Body of pancreas (tissue), 4 donors: ENCODE measurements around the gene GRID2. TPM values are rescaled to one million over a fixed set of nuclear protein-coding genes. Genes with fewer than 3 reads are reported as not detected.
A peak's percentile ranks its signal among the peaks of the same experiment; 100 is the strongest.

ENCODE experiments used
- ATAC-seq: fragments of 150-250 bp; one replicate; pipeline ENCODE4 v1.9.1; 2016
- DNase-seq, 4 donors: peaks; one replicate each; pipeline ENCODE4 v3.0.0-alpha.2; 2019
- H3K27ac ChIP-seq, 4 donors: fragments of 200-600 bp; sonication (generic); 1 replicate in 3 of 4; 2 replicates in 1 of 4; pipeline versions ENCODE4 v1.5.1 to v1.6.1; 2016 to 2019; ENCODE audit warnings: mild to moderate bottlenecking in 1 of 4, mixed read lengths in 1 of 4, moderate library complexity in 1 of 4
- H3K27me3 ChIP-seq, 2 donors: fragments of 200-600 bp; sonication (generic); one replicate each; pipeline ENCODE4 v1.6.0; 2016; ENCODE audit warnings: mild to moderate bottlenecking in 1 of 2
- H3K36me3 ChIP-seq, 2 donors: fragments of 200-600 bp; sonication (generic); replicated peaks in 1 of 2; 2 replicates each; pipeline ENCODE4 v1.5.1; 2016; ENCODE audit warnings: low read depth in 2 of 2; ENCODE audit not compliant: insufficient read depth in 1 of 2
- H3K4me1 ChIP-seq: fragments of 200-600 bp; sonication (generic); one replicate; pipeline ENCODE4 v1.6.0; 2016
- H3K4me3 ChIP-seq, 2 donors: fragments of 200-600 bp; sonication (generic); 1 replicate in 1 of 2; 2 replicates in 1 of 2; pipeline ENCODE4 v1.5.1; 2016 to 2019
- H3K9me3 ChIP-seq, 3 donors: fragments of 200-600 bp; sonication (generic); 1 replicate in 2 of 3; 2 replicates in 1 of 3; pipeline ENCODE4 v1.5.1; 2016
- POLR2A ChIP-seq, 3 donors: fragments of 450-650 bp; IDR thresholded peaks; one replicate each; pipeline ENCODE4 v1.6.1; 2016; ENCODE audit warnings: antibody characterized with exemption in 3 of 3, mild to moderate bottlenecking in 2 of 3
- WGBS, 2 donors: methylation state at CpG; one replicate each; pipeline ENCODE4 v1.1.5; 2017; 5-methylcytosine and 5-hydroxymethylcytosine counted together
- intact Hi-C: fragments of 100-400 bp; cut with DNase I; formaldehyde crosslinking; loops from one replicate; pipeline ENCODE4 v1.15.1; 2023
- total RNA-seq, 2 donors: library from RNA; depleted of rRNA; stranded (reverse); fragments of >200 nt; gene quantifications; one replicate each; pipeline ENCODE4 v1.1.0, GENCODE V29; 2016
- TF ChIP-seq, protein P1 (sequence below), 7 experiments: fragments of 450-650 bp in 4 of 7; fragments of 200-600 bp in 3 of 7; sonication (generic) in 3 of 7; IDR thresholded peaks; one replicate each; pipeline ENCODE4 v1.5.1; 2016 to 2019; ENCODE audit warnings: antibody characterized with exemption in 7 of 7

Gene GRID2
- not detected for total RNA-seq

DNA sequence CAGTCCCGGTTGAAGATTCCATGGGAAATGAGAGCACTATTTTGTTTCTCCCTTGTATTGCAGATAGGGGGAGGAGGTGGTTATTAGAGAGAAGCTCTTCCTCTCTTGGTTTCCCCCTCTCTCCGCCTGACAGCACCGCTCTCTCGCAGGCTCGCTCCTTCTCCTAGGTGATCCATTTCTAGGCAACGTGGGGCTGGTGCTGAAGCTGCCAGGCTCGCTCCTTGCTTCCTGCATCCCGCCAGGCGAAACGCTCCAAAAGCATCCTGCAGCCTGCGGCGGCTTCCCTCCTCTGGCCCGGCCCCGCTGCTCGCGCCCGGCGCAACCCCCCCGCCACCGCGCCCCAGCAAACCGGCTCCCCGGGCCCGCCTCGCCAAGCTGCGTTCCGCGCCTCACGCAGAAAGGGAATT, at the start of gene GRID2:
Gene GRID2 (plus strand): TSS at position 346 of the 407 bp plus-strand sequence.
- 1 to 2% methylated on average over 23 to 29 of the region's 29 CpGs for WGBS, 2 donors
- Histone ChIP-seq H3K27me3 (peaks cover 2 to 8% of the 10 kb centered on the region in 2 donors), H3K9me3 (no peaks in the 10 kb centered on the region), H3K36me3 (no peaks in the 10 kb centered on the region), H3K27ac (no peak within 1 kb of the TSS), H3K4me3 (no peak within 1 kb of the TSS), H3K4me1 (peaks cover 28% of the 10 kb centered on the region)
- TF ChIP-seq, protein P1, sequence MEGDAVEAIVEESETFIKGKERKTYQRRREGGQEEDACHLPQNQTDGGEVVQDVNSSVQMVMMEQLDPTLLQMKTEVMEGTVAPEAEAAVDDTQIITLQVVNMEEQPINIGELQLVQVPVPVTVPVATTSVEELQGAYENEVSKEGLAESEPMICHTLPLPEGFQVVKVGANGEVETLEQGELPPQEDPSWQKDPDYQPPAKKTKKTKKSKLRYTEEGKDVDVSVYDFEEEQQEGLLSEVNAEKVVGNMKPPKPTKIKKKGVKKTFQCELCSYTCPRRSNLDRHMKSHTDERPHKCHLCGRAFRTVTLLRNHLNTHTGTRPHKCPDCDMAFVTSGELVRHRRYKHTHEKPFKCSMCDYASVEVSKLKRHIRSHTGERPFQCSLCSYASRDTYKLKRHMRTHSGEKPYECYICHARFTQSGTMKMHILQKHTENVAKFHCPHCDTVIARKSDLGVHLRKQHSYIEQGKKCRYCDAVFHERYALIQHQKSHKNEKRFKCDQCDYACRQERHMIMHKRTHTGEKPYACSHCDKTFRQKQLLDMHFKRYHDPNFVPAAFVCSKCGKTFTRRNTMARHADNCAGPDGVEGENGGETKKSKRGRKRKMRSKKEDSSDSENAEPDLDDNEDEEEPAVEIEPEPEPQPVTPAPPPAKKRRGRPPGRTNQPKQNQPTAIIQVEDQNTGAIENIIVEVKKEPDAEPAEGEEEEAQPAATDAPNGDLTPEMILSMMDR (IDR thresholded peaks at IDR 0.05), result no peak
- TF ChIP-seq POLR2A (IDR thresholded peaks at IDR 0.05), result no peak
- intact Hi-C loops, result no loop called here
- peak in 1 of 4 donors; percentile 22 for DNase-seq
- ATAC-seq, result no peak

DNA sequence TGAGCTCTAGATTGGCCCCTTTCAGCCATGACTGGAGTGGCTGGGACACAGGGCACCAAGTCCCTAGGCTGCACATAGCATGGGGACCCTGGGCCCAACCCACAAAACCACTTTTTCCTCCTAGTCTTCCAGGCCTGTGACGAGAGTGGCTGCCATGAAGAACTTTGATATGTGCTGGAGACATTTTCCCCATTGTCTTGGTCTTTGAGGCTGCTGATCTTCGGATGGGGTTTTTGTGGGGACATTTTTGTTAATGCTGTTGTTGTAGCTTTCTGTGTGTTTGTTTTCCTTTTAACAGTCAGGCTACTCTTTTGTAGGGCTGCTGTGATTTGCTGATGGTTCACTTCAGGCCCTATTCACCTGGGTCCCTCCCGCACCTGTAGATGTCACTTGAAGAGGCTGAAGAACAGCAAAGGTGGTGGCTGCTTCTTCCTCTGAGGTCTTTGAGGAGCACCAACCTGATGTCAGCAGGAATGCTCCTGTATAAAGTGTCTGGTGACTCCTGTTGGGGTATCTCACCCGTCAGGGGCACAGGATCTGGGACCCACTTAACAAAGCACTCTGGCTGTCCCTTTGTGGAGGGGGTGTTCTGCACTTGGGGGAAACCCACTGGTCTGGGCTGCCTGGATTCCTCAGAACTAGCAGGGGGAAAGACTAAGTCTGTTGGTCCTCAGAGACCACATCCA, 49.6 kb upstream of the GRID2 start:
- ATAC-seq (no peak), DNase-seq (no peak)
- intact Hi-C loops, result no loop called here
- no peak overlapping the region for H3K4me3 ChIP-seq
- no peaks in the 10 kb centered on the region for H3K4me1 ChIP-seq
- no peak overlapping the region for H3K27ac ChIP-seq
- no peaks in the 10 kb centered on the region for H3K27me3 ChIP-seq
- WGBS, 2 donors, result 86 to 95% methylated on average over 4 of the region's 4 CpGs
- H3K36me3 ChIP-seq, result no peaks in the 10 kb centered on the region
- TF ChIP-seq POLR2A (IDR thresholded peaks at IDR 0.05), result no peak
- TF ChIP-seq, protein P1 (IDR thresholded peaks at IDR 0.05), result no peak
- H3K9me3 ChIP-seq, result no peaks in the 10 kb centered on the region

DNA sequence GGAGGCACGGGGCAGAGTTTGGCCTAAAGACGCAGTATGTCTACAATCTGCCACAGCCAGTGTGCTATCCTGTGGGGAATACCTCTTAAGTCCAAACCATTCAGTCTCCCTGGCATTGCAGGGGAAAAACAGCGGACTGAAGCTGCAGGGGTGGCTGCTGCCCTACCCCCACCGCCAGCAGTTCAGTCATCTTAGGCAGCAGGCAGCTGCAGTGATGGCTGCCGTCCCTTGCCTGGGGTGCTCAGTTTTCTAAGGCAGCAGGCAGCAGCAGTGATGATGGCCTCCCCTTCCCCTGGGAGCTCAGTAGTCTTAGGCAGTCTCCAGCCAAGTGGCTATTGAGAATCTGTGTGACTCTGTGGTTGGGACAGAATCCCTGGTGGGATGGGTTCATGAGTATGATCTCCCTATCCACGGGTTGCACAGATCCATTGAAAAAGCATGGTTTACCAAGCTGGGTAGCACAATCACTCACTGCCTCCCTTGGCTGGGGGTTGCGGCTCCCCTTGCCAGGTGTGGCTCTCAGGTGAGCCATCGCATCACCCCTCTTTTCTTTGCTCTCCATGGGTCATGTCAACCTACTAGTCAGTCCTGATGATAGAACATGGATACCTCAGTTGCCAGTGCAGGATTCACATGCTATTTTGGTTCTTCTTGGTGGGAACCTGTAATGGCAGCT, 48.9 kb upstream of the GRID2 start:
- H3K4me1 ChIP-seq, result no peaks in the 10 kb centered on the region
- 83 to 96% methylated on average over 7 to 8 of the region's 8 CpGs for WGBS, 2 donors

DNA sequence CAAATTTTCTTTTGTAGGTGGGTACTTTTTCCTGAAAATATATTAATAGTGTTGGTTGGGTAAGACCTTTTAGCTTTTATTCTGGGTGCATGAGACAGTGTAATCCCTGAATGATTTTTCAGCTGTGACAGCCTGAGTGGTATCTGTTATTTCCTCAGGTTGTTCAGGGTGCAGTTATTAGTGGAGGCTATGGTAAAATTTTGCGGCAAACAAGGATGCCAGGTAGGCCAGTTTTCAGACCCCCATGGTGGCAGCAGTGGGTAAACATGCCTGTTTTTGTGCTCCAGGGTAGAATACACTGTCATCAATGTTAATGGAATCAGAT, 47.9 kb upstream of the GRID2 start:
- DNase-seq (no peak), ATAC-seq (no peak)
- 77 to 93% methylated on average over 1 of the region's 1 CpG for WGBS, 2 donors
- intact Hi-C loops, result no loop called here
- no peak overlapping the region for H3K4me3 ChIP-seq
- H3K9me3 ChIP-seq, result no peaks in the 10 kb centered on the region
- TF ChIP-seq, protein P1 (IDR thresholded peaks at IDR 0.05), result no peak
- no peak for TF ChIP-seq POLR2A (IDR thresholded peaks at IDR 0.05)
- H3K4me1 ChIP-seq, result no peaks in the 10 kb centered on the region
- no peaks in the 10 kb centered on the region for H3K36me3 ChIP-seq
- no peak overlapping the region for H3K27ac ChIP-seq
- no peaks in the 10 kb centered on the region for H3K27me3 ChIP-seq

More for the DNA sequence above, 48.9 kb upstream of the GRID2 start:
- Histone ChIP-seq H3K36me3 (no peaks in the 10 kb centered on the region), H3K4me3 (no peak overlapping the region), H3K27me3 (no peaks in the 10 kb centered on the region), H3K27ac (no peak overlapping the region), H3K9me3 (no peaks in the 10 kb centered on the region)
- DNase-seq (no peak), ATAC-seq (no peak)
- intact Hi-C loops, result no loop called here
- TF ChIP-seq, protein P1 (IDR thresholded peaks at IDR 0.05), result no peak
- TF ChIP-seq POLR2A (IDR thresholded peaks at IDR 0.05), result no peak
